Activated effector memory CD4-positive, alpha-beta T cell treated with Interleukin-2 at 50 U/mL for 16 hours (primary cell): ENCODE results near the gene RIF1.

ENCODE experiments used
- DNase-seq: peaks from one replicate; pipeline ENCODE4 v3.0.0-alpha.2; 2020

The RIF1 gene

GRCh38 chr2:151520976-151521375 is 111.3 kb downstream of the RIF1 start:
- DNase-seq: no peak

GRCh38 chr2:151522556-151522955 is 112.9 kb downstream of the RIF1 start:
- no peak for DNase-seq

- DNase-seq: no peak
Observed at GRCh38 chr2:151523850-151524249, 114.1 kb downstream of the RIF1 start.

GRCh38 chr2:151525821-151526373 is 116.2 kb downstream of the RIF1 start:
- DNase-seq: no peak

- no peak for DNase-seq
Observed at GRCh38 chr2:151526572-151527090, 116.9 kb downstream of the RIF1 start.
